Osteocyte (in vitro differentiated cells): ENCODE measurements around the gene CIAO3. TPM values are rescaled to one million over a fixed set of nuclear protein-coding genes. Genes with fewer than 3 reads are reported as not detected.

Experiments
- DNase-seq: peaks from one replicate; pipeline ENCODE4 v3.0.0; 2021; ENCODE audit warnings: mixed read lengths; ENCODE audit not compliant: unreplicated experiment; ENCODE audit errors: extremely low spot score
- H3K27ac Mint-ChIP-seq: one replicate; pipeline ENCODE4 v1.8.0; 2021; ENCODE audit warnings: mild to moderate bottlenecking, mixed read lengths; ENCODE audit not compliant: unreplicated experiment
- H3K27me3 Mint-ChIP-seq: one replicate; pipeline ENCODE4 v1.8.0; 2021; ENCODE audit warnings: mixed read lengths; ENCODE audit not compliant: unreplicated experiment
- H3K36me3 Mint-ChIP-seq: one replicate; pipeline ENCODE4 v1.8.0; 2021; ENCODE audit warnings: mixed read lengths; ENCODE audit not compliant: unreplicated experiment
- H3K4me1 Mint-ChIP-seq: one replicate; pipeline ENCODE4 v1.8.0; 2021; ENCODE audit warnings: mixed read lengths; ENCODE audit not compliant: unreplicated experiment
- H3K4me3 Mint-ChIP-seq: one replicate; pipeline ENCODE4 v1.8.0; 2021; ENCODE audit warnings: mild to moderate bottlenecking, moderate library complexity, mixed read lengths; ENCODE audit not compliant: unreplicated experiment
- H3K9me3 Mint-ChIP-seq: one replicate; pipeline ENCODE4 v1.8.0; 2021; ENCODE audit warnings: mixed read lengths; ENCODE audit not compliant: unreplicated experiment
- microRNA-seq: library from miRNA; unstranded; fragments of <30 nt; microRNA quantifications from one replicate; pipeline ENCODE4 v1.1.0, GENCODE V29; 2020; ENCODE audit not compliant: unreplicated experiment
- total RNA-seq: library from RNA; stranded (reverse); gene quantifications from 2 replicates; pipeline ENCODE4 v1.2.1, GENCODE V29; 2021
- TF ChIP-seq, protein P1 (sequence below): fragments of 200-600 bp; sonication (generic); IDR thresholded peaks from 2 replicates; pipeline ENCODE4 v1.5.0; 2021; ENCODE audit warnings: antibody characterized with exemption, mild to moderate bottlenecking, moderate library complexity

Gene CIAO3
- total RNA-seq, 1 donor from 2014 or later: 31.4 TPM

DNA sequence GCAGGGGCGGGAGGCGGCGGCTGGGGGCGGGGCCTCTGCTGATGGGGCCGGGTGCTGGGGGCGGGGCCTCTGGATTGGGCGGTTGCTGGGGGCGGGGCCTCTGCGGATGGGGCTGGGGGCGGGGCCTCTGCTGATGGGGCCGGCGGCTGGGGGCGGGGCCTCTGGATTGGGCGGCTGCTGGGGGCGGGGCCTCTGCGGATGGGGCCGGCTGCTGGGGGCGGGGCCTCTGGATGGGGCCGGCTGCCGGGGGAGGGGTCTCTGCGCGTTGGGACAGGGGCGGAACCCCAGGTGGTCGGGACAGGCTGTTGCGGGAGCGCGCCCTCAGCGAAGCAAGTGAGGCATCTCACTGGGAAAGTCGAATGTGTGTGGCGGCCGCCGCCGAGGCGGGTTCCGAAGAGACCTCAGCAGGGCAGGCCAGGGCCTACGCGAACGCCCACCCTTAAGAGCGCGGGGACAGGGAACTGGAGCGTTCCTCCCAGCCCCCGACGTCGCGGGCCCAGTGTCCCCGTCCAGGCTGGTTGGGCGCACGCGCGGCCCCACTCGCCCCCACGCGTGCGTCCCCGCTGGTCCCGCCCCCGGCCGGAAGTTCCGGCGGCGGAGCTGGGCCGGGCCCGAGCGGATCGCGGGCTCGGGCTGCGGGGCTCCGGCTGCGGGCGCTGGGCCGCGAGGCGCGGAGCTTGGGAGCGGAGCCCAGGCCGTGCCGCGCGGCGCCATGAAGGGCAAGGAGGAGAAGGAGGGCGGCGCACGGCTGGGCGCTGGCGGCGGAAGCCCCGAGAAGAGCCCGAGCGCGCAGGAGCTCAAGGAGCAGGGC is 60.8 kb downstream of the CIAO3 start, which contains the start of gene STUB1:
STUB1 (plus strand) TSS at position 597 of the 811 bp plus-strand sequence; CDS start at position 713, 116 bp downstream.
- Mint-ChIP-seq H3K9me3 (no peaks in the 10 kb centered on the region), H3K4me1 (peaks cover 24% of the 10 kb centered on the region), H3K27ac (peak within 1 kb of the TSS; percentile 88), H3K27me3 (no peaks in the 10 kb centered on the region), H3K4me3 (peak within 1 kb of the TSS; percentile 81), H3K36me3 (peaks cover 11% of the 10 kb centered on the region)
- peak; percentile 97 for DNase-seq
- TF ChIP-seq, protein P1, sequence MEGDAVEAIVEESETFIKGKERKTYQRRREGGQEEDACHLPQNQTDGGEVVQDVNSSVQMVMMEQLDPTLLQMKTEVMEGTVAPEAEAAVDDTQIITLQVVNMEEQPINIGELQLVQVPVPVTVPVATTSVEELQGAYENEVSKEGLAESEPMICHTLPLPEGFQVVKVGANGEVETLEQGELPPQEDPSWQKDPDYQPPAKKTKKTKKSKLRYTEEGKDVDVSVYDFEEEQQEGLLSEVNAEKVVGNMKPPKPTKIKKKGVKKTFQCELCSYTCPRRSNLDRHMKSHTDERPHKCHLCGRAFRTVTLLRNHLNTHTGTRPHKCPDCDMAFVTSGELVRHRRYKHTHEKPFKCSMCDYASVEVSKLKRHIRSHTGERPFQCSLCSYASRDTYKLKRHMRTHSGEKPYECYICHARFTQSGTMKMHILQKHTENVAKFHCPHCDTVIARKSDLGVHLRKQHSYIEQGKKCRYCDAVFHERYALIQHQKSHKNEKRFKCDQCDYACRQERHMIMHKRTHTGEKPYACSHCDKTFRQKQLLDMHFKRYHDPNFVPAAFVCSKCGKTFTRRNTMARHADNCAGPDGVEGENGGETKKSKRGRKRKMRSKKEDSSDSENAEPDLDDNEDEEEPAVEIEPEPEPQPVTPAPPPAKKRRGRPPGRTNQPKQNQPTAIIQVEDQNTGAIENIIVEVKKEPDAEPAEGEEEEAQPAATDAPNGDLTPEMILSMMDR: no peak

Small RNA genes lying within 50 kb of the gene (microRNA-seq; reads per million reads assigned to microRNA genes)
- not detected for gene MIR662

Other genes starting within 250 kb of the CIAO3 start
- gene CAPN15, start 213.3 kb downstream of the CIAO3 start, total RNA-seq: 38.3 and 39.9 TPM in 2 replicates
- not detected in 2 replicates for gene PRR35, start 180.6 kb downstream of the CIAO3 start, total RNA-seq
- 0.57 and 1.7 TPM in 2 replicates for gene NHLRC4, start 174.0 kb downstream of the CIAO3 start, total RNA-seq
- 62.0 and 63.6 TPM in 2 replicates for gene PIGQ, start 171.0 kb downstream of the CIAO3 start, total RNA-seq
- gene RAB40C, start 150.9 kb downstream of the CIAO3 start, total RNA-seq: 17.1 and 20.0 TPM in 2 replicates
- 0.47 and 0.56 TPM in 2 replicates for gene WFIKKN1, start 110.0 kb downstream of the CIAO3 start, total RNA-seq
- gene METTL26, start 104.7 kb downstream of the CIAO3 start, total RNA-seq: 58.2 and 69.8 TPM in 2 replicates
- gene MCRIP2, start 99.2 kb downstream of the CIAO3 start, total RNA-seq: 11.3 and 14.8 TPM in 2 replicates
- 28.2 and 38.9 TPM in 2 replicates for gene WDR90, start 91.6 kb downstream of the CIAO3 start, total RNA-seq
- gene RHOT2, start 72.9 kb downstream of the CIAO3 start, total RNA-seq: 125 and 126 TPM in 2 replicates
- gene RHBDL1, start 65.3 kb downstream of the CIAO3 start, total RNA-seq: 3.6 and 5.4 TPM in 2 replicates
- gene STUB1, start 60.6 kb downstream of the CIAO3 start, total RNA-seq: 109 and 116 TPM in 2 replicates
- gene JMJD8, start 56.7 kb downstream of the CIAO3 start, total RNA-seq: 57.6 and 62.1 TPM in 2 replicates
- gene WDR24, start 50.6 kb downstream of the CIAO3 start, total RNA-seq: 19.4 and 19.9 TPM in 2 replicates
- gene FBXL16, start 35.2 kb downstream of the CIAO3 start, total RNA-seq: 0.32 and 0.44 TPM in 2 replicates
- gene METRN, start 25.9 kb downstream of the CIAO3 start, total RNA-seq: 48.2 and 49.7 TPM in 2 replicates
- gene ANTKMT, start 19.9 kb downstream of the CIAO3 start, total RNA-seq: 41.5 and 41.7 TPM in 2 replicates
- 2.6 and 3.1 TPM in 2 replicates for gene CCDC78, start 14.6 kb downstream of the CIAO3 start, total RNA-seq
- gene HAGHL, start 13.9 kb downstream of the CIAO3 start, total RNA-seq: 11.3 and 17.3 TPM in 2 replicates
- 0.19 and 0.21 TPM in 2 replicates for gene MSLN, start 19.7 kb upstream of the CIAO3 start, total RNA-seq
- 20.8 and 24.3 TPM in 2 replicates for gene RPUSD1, start 47.4 kb upstream of the CIAO3 start, total RNA-seq
- 19.3 and 25.4 TPM in 2 replicates for gene CHTF18, start 47.6 kb upstream of the CIAO3 start, total RNA-seq
- gene GNG13, start 59.7 kb upstream of the CIAO3 start, total RNA-seq: not detected in 2 replicates
- 24.6 and 27.4 TPM in 2 replicates for gene LMF1, start 230.0 kb upstream of the CIAO3 start, total RNA-seq
- 0.27 and 0.31 TPM in 2 replicates for gene SOX8, start 240.8 kb upstream of the CIAO3 start, total RNA-seq